HG02970 (cell line): ENCODE data around the gene MAP4K1.
"Not testable (repeated sequence)": the region's sequence is repeated elsewhere in the genome, so short reads cannot be mapped to it uniquely, and the experiment has no call there.

Experiments used
- ATAC-seq: cut with Tn5 transposase; IDR thresholded peaks from one replicate; pipeline ENCODE4 v1.9.1; 2021; ENCODE audit warnings: mild to moderate bottlenecking, moderate library complexity, moderate number of reproducible peaks; ENCODE audit not compliant: unreplicated experiment, low FRiP score

Gene MAP4K1

GRCh38 chr19:38653028-38653571 lies 35.3 kb upstream of the MAP4K1 start:
- ATAC-seq = no peak

DNA sequence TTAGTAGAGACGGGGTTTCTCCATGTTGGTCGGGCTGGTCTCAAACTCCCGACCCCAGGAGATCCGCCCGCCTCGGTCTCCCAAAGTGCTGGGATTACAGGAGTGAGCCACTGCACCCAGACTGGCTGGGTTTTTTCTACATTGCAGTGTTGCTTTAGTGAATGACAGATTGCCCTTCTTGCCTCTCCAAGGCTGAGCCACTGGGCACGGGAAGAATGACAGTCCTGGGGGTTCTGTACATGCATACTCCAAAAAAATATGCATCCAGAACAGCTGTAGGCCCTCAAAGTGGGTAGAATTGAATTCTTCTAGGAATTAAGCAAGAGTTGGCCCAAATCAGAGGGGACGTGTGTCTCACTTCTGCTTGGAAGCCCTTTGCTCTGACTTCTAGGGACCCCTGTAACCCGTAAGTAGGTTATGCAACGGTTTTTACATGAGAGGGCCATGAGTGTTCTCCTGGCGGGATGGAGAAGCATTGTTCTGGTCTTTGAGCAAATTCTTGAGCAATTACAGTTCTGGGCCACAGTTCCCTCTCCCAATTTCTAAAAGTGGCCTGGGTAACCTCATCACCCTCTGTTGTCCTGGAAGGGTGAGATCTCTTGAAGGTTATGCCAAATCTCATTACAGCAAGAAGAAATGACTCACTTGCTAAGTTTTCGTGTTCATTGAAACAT lies 33.3 kb upstream of the MAP4K1 start:
- no peak for ATAC-seq

DNA sequence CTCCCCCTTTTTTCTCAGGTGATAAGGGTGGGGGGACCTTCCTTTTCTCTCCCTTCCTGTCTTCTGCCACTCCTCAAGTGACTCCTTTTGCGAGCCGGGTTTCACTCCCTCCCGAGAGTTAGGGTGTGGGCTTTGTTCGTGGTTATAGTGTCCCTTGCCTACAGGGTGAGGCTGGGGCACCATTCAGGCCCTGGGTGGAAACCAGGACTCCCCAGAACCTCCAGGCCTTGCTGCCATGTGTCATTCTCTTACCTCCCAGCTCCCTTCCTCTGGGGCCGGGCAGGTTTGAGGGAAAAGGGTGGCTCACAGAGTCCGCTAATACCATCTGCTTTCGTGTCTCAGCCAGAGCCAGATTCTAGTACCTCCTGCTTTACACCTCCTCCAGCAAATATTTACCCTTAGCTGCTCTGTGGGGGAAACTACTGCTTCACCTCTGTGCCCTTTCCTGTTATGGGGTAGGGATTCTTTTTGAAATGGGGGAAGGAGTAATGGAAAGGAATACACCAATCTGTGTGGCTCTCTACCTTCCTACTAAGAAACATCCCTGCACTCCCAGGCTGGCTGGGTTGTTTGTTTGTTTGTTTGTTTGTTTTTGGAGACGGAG lies 32.5 kb upstream of the MAP4K1 start:
- ATAC-seq = no peak

DNA sequence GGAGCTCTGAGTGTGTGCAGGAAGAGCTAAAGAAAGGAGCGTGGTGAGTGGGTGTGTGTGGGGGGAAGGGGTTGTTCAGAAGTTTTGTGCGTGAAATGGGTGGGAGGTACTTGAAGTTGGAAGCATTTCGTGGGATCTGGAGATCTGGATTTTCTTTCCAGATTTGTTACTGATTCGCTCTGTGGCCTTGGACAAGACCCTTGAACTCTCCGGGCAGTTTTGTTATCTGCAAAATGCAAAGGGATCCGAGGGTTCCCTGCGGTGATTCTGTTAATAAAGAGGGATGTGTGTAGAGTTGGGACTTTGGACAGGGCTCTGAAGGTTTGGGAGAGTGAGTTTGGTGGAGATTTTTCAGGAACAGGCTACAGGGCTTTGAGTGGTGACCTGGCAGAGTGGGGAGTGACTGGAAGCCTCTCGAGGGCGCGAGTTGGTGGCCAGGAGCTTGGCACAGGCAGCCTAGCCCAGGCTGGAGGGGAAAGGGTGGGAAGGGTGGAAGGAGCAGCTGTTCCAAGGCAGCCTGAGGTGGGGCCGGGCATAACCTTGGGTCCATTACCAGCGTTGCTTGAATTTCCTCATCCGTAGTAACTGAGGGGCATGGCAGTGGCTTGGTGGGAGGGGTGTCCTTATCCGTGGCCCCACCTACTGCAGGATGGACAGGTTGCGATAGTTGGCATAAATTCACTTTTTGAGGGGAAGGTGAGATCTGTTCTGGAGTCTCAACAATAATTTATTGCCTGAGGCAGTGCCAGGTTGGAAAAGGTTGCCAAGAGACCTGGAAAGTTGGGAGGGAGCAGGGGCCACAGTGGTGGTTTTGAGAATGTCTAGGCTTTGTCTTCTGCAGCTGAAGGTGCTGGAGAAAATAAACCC lies 31.8 kb upstream of the MAP4K1 start:
- ATAC-seq = no peak

DNA sequence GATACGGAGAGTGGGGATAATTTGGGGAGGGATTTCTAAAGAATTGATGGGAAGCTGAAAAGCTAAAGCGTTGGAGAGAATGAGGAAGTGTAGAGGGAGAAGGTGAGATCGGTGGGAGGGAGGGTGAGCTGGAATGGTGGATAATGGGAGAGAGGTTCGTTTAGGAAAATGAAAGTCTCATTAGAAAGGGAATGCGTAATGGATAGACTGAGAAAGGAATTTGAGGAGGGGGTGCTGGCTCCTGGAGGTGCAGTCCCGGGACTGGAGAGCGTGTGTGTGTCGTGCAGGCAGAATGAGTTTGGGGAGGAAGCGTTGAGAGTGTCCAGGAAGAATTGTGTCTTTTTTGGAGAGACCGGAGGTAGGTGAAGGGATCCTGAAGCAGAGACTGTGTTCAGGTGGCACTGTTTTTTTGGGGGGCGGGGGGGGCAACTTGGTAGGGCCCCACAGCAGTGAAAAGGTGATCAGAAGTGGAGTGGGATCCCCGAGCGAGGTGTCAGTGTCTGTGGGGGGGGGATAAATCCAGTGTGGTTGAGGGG lies 31.1 kb upstream of the MAP4K1 start:
- no peak for ATAC-seq

DNA sequence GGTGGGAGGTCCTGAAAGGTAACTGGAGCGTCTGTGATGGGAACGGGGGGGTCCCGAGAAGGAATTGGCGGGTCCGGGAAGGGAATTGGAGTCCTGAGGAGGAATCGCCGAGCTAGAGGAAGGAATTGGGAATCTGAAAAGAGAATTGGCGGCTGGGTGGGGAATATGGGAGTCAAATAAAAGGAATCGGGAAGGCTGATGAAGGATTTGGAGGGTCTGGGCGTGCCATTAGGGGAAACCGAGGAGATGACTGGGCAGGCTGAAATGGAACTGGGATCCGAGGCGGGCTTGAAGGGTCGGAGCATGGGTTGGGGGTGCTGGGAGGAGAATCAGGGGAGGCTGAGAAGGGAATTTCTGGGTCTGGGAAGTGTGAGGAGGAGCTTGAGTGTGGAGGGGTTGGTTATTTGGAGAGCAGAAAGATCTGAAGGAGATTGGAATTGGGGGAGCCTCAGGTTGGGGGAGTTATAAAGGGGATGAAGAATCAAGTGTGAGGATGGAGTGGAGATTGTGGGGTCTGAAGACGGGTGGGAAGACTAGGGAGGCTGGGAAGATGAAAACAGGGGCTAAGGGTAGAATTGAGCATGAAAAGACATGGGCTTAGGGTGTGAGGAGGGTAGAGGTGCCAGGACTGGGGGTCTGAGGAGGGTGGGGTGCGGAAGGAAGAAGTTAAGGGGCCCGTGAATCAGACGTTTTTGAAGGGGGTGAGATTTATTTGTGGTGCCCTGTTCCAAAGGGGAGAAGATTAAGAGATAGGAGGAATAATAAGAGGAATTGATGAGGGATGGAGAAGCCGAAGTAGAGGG lies 30.4 kb upstream of the MAP4K1 start:
- ATAC-seq = no peak

DNA sequence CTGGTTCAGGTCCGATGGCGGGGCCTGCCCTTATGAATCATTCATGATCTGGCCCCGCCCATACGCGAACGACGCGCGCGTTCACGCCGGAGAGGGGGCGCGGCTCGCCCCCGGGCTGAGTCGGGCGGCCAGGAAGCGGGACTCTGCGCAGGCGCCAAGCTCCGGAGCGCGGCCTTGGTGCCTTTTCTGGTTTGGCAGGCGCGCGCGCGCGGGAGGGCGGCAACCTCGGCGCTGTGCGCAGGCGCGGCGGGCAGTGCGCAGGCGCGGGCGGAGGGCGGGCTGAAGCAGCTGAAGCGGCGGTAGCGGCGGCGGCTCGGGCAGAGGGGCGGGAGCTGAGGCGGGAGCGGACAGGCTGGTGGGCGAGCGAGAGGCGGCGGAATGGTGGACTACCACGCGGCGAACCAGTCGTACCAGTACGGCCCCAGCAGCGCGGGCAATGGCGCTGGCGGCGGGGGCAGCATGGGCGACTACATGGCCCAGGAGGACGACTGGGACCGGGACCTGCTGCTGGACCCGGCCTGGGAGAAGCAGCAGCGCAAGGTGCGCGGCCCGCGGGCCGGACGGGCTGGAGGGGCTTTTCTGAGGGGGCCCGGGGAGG lies 29.7 kb upstream of the MAP4K1 start, which contains the start of gene ACTN4:
Gene ACTN4 (plus strand): TSS at position 282 of the 598 bp plus-strand sequence. CDS start 97 bp downstream, at position 379.
- ATAC-seq = peak; percentile 93

- no peak for ATAC-seq
Measured at GRCh38 chr19:38644719-38645118, 27.0 kb upstream of the MAP4K1 start.

DNA sequence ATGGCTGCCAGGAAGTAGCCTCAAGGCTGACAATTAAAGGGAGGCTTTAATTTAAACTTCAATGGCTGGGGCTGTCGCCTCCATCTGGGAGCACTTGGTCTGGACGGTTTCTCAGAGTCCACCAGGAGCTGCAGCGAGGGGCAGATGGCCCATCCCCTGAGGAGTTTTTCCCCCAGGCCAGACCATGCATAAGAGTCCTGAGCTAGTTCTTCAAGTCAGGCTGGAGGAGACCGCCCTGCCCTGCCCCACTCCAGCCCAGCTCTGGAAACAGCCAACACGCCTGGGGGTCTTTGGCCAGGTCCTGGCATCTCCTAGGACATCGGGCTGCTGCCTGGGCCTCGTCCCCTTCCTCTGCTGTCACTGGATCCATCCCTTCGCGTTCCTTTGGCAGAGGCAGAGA lies 24.4 kb upstream of the MAP4K1 start:
- ATAC-seq = no peak

DNA sequence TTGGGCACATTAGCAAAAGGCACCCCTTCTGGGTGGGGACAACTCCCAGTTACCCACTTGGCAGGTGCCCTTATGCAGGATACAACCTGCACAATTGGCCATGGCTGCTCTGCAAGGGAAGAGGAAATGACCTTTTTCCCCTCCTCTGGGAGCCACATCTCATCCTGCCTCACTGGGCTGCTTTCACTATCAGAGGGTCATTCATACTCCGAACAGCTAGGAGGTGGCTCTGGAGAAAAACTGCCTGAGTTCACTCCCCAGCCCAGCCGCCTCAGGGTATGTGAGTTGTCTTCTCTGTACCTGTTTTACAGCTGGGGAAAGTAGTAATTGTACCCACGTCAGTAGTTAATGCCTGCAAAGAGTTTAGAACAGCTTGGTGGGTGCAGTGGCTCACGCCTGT lies 22.6 kb upstream of the MAP4K1 start:
- ATAC-seq = no peak

GRCh38 chr19:38639679-38640078 lies 21.9 kb upstream of the MAP4K1 start:
- ATAC-seq = no peak

DNA sequence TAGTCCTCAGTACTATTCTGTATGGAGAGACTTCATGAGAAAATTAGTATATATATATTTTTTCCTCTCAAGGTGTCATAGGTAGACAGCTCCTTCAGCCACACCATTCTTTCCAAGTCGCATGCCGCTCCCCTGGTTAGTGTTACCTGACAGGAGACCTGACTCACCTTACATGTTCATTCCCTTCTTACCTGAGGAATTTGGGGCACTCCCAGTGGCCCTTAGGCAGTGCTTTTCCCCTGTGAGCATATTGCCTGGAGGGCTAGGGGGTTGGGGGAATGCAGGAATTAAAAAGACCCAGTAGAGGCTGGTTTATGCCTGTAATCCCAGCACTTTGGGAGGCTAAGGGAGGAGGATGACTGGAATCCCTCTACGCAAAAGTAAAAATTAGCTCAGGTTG lies 20.7 kb upstream of the MAP4K1 start:
- no peak for ATAC-seq

GRCh38 chr19:38635483-38636399 lies 18.0 kb upstream of the MAP4K1 start:
- no peak for ATAC-seq

DNA sequence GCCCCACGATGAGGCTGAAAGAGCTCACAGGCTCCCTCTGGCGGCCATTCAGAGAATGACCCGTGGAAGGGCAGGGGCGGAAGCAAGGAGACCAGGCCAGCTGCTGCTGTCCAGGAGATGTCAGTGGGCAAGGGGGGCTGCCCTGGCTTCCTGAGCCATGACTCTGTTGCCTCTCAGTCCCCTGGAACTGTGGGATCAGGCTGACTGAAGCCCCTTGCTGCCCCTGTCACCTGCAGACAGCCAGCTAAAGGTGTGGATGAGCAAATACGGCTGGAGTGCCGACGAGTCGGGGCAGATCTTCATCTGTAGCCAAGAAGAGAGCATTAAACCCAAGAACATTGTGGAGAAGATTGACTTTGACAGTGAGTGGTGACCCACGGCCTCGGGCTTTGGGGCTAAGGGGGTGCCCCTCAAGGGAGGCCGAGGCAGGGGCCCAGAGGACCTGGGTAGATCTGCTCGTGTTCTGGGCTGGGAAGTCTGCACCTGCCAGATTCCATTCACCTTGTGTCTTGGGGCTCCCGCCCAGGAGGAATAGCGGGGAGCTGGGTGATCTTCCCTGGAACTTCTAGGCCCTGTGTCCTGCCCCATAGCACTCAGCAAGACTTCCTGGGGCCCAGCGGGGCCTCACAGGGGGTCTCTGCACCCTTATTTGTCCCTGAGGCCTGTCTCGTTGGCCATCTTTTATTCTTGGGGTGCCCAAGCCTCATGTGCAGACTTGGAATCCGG lies 17.2 kb upstream of the MAP4K1 start:
- no peak for ATAC-seq

GRCh38 chr19:38632476-38633213 lies 14.9 kb upstream of the MAP4K1 start:
- no peak for ATAC-seq

DNA sequence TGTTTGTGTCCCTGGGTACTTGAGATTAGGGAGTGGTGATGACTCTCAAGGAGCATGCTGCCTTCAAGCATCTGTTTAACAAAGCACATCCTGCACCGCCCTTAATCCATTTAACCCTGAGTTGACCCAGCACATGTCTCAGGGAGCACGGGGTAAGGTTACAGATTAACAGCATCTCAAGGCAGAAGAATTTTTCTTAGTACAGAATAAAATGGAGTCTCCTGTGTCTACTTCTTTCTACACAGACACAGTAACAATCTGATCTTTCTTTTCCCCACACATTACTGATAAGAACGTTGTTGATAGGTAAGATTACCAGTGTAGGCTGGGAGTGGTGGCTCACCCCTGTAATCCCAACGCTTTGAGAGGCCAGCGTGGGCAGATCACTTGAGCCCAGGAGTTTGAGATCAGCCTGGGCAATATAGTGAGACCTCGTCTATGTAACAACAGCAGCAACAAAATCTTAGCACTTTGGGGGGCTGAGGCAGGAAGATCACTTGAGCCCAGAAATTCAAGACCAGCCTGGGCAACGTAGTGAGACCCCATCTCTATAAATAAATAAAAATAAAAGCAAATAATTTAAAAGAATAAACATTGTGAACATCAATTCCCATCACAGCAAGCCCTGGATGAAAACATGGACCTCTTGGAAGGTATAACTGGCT lies 14.2 kb upstream of the MAP4K1 start:
- ATAC-seq = not testable (repeated sequence)

DNA sequence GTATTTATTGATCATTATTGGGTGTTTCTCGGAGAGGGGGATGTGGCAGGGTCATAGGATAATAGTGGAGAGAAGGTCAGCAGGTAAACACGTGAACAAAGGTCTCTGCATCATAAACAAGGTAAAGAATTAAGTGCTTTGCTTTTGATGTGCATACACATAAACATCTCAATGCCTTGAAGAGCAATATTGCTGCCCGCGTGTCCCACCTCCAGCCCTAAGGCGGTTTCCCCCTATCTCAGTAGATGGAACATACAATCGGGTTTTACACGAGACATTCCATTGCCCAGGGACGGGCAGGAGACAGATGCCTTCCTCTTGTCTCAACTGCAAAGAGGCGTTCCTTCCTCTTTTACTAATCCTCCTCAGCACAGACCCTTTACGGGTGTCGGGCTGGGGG lies 13.5 kb upstream of the MAP4K1 start:
- ATAC-seq = not testable (repeated sequence)
